ENCODE data around the gene VTN.
"Not testable (repeated sequence)": the region's sequence is repeated elsewhere in the genome, so short reads cannot be mapped to it uniquely, and the experiment has no call there.

VTN gene

GRCh38 chr17:28338769-28339212, 31.3 kb downstream of the VTN start:
- not testable (repeated sequence) for FAIRE-seq

GRCh38 chr17:28338056-28338768, 31.9 kb downstream of the VTN start:
- no peak for FAIRE-seq

- no peak for FAIRE-seq
Measured at GRCh38 chr17:28335959-28336871, 33.9 kb downstream of the VTN start.

GRCh38 chr17:28335201-28335958, 34.7 kb downstream of the VTN start, which contains the start of the genes IFT20 and TNFAIP1:
TSS of gene IFT20 (minus strand) at chr17:28335472. CDS start at chr17:28331985, 3,487 bp downstream.
TSS of gene TNFAIP1 (plus strand) at chr17:28335761. CDS start at chr17:28339522, 3,761 bp downstream.
- FAIRE-seq = peak; percentile 98

- no peak for FAIRE-seq
Measured at GRCh38 chr17:28334666-28335200, 35.4 kb downstream of the VTN start.

- FAIRE-seq = no peak
Measured at GRCh38 chr17:28334171-28334570, 35.9 kb downstream of the VTN start.

GRCh38 chr17:28333083-28333746, 36.9 kb downstream of the VTN start:
- FAIRE-seq = no peak

GRCh38 chr17:28331891-28332420, 38.2 kb downstream of the VTN start:
- FAIRE-seq = no peak

- FAIRE-seq = no peak
Measured at GRCh38 chr17:28330671-28331070, 39.4 kb downstream of the VTN start.

GRCh38 chr17:28328325-28328724, 41.8 kb downstream of the VTN start:
- FAIRE-seq = no peak

GRCh38 chr17:28327709-28328108, 42.4 kb downstream of the VTN start:
- peak; percentile 65 for FAIRE-seq

GRCh38 chr17:28327031-28327607, 43.0 kb downstream of the VTN start:
- no peak for FAIRE-seq

GRCh38 chr17:28326114-28326513, 44.0 kb downstream of the VTN start:
- no peak for FAIRE-seq

GRCh38 chr17:28325211-28325610, 44.9 kb downstream of the VTN start:
- no peak for FAIRE-seq

GRCh38 chr17:28324781-28325180, 45.3 kb downstream of the VTN start:
- FAIRE-seq = no peak

GRCh38 chr17:28324267-28324745, 45.8 kb downstream of the VTN start:
- no peak for FAIRE-seq

GRCh38 chr17:28320215-28321061, 49.7 kb downstream of the VTN start:
- FAIRE-seq = no peak

GRCh38 chr17:28319598-28319935, 50.5 kb downstream of the VTN start:
- FAIRE-seq = no peak

GRCh38 chr17:28318759-28319597, 51.1 kb downstream of the VTN start, which contains the start of gene TMEM97:
TSS of gene TMEM97 (plus strand) at chr17:28319200. CDS start at chr17:28319240, 40 bp downstream.
- FAIRE-seq = peak; percentile 94
